Measurements from ENCODE around the gene PRKACB.

PRKACB gene

GRCh38 chr1:84206375-84206774 is 62.3 kb downstream of the PRKACB start:
- H3F3A ChIP-seq (ENCODE audit: control insufficient read depth, insufficient read depth), result no peaks in the 10 kb centered on the region
- H3K9me3 ChIP-seq (ENCODE audit: control insufficient read depth, insufficient read depth, low read length), result no peaks in the 10 kb centered on the region
- no peaks in the 10 kb centered on the region for H3K9me2 ChIP-seq (replicated peaks; ENCODE audit: control insufficient read depth, low read length)
- TF ChIP-seq EZH2phosphoT487 (IDR thresholded peaks at IDR 0.05; ENCODE audit: borderline replicate concordance, low read length), result no peak
- TF ChIP-seq CTCF (IDR thresholded peaks at IDR 0.05; ENCODE audit: low read depth, low read length, poor library complexity, severe bottlenecking), result no peak
- no peaks in the 10 kb centered on the region for H4K20me1 ChIP-seq (ENCODE audit: control insufficient read depth, insufficient read depth, low read depth, low read length)
- H3K79me2 ChIP-seq (ENCODE audit: control insufficient read depth, low read length), result no peaks in the 10 kb centered on the region
- no peak overlapping the region for H3K4me2 ChIP-seq (ENCODE audit: low read length)
- H3K36me3 ChIP-seq (ENCODE audit: control insufficient read depth, low read length), result peaks cover 64% of the 10 kb centered on the region
- H3K27me3 ChIP-seq (ENCODE audit: control insufficient read depth, low read length), result no peaks in the 10 kb centered on the region
- no peaks in the 10 kb centered on the region for H3K4me1 ChIP-seq (ENCODE audit: control insufficient read depth, low read length)
- no peak overlapping the region for H3K27ac ChIP-seq (ENCODE audit: low read depth, low read length)
- H3K4me3 ChIP-seq (ENCODE audit: low read length), result no peak overlapping the region

DNA sequence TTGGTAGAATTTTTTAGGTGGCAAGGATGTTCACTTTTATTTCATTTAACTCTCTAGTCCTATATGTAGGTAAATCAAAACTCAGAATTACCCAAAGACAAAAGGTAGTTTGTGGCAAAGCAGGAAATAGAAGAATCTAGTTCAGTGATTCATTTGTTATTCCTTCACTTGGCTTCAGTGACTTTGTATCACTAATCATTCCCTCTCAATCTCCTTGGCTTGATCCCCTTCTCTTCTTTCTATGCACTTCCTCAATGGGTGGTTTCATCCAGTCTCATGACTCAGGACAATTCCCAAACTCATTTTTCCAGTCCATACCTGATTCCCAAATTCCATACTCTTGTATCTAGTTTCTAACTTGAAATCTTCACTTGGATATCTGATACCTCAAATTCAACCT is 64.9 kb downstream of the PRKACB start:
- Histone ChIP-seq H3K4me1 (ENCODE audit: control insufficient read depth, low read length) (peaks cover 8% of the 10 kb centered on the region; the same call in 1 of the 2 replicates), H4K20me1 (ENCODE audit: control insufficient read depth, insufficient read depth, low read depth, low read length) (no peaks in the 10 kb centered on the region), H3K79me2 (ENCODE audit: control insufficient read depth, low read length) (no peaks in the 10 kb centered on the region), H3K9me3 (ENCODE audit: control insufficient read depth, insufficient read depth, low read length) (no peaks in the 10 kb centered on the region), H3K4me2 (ENCODE audit: low read length) (no peak overlapping the region), H3K27me3 (ENCODE audit: control insufficient read depth, low read length) (no peaks in the 10 kb centered on the region), H3K4me3 (ENCODE audit: low read length) (no peak overlapping the region), H3K27ac (ENCODE audit: low read depth, low read length) (no peak overlapping the region), H3K9me2 (replicated peaks; ENCODE audit: control insufficient read depth, low read length) (no peaks in the 10 kb centered on the region), H3K36me3 (ENCODE audit: control insufficient read depth, low read length) (peaks cover 51% of the 10 kb centered on the region), H3F3A (ENCODE audit: control insufficient read depth, insufficient read depth) (no peaks in the 10 kb centered on the region)
- TF ChIP-seq CTCF (IDR thresholded peaks at IDR 0.05; ENCODE audit: low read depth, low read length, poor library complexity, severe bottlenecking) (no peak), EZH2phosphoT487 (IDR thresholded peaks at IDR 0.05; ENCODE audit: borderline replicate concordance, low read length) (no peak)

- Histone ChIP-seq H3K79me2 (ENCODE audit: control insufficient read depth, low read length) (no peaks in the 10 kb centered on the region), H3K27ac (ENCODE audit: low read depth, low read length) (no peak overlapping the region), H3K4me2 (ENCODE audit: low read length) (no peak overlapping the region), H3K4me3 (ENCODE audit: low read length) (no peak overlapping the region), H3K4me1 (ENCODE audit: control insufficient read depth, low read length) (peaks cover 8% of the 10 kb centered on the region; the same call in 1 of the 2 replicates), H3K27me3 (ENCODE audit: control insufficient read depth, low read length) (no peaks in the 10 kb centered on the region), H3K36me3 (ENCODE audit: control insufficient read depth, low read length) (peaks cover 50% of the 10 kb centered on the region), H3K9me3 (ENCODE audit: control insufficient read depth, insufficient read depth, low read length) (peaks cover under 1% of the 10 kb centered on the region; the same call in 1 of the 2 replicates), H3F3A (ENCODE audit: control insufficient read depth, insufficient read depth) (peaks cover 10% of the 10 kb centered on the region), H3K9me2 (replicated peaks; ENCODE audit: control insufficient read depth, low read length) (no peaks in the 10 kb centered on the region), H4K20me1 (ENCODE audit: control insufficient read depth, insufficient read depth, low read depth, low read length) (no peaks in the 10 kb centered on the region)
- no peak for TF ChIP-seq EZH2phosphoT487 (IDR thresholded peaks at IDR 0.05; ENCODE audit: borderline replicate concordance, low read length)
- TF ChIP-seq CTCF (IDR thresholded peaks at IDR 0.05; ENCODE audit: low read depth, low read length, poor library complexity, severe bottlenecking), result no peak
Measured at GRCh38 chr1:84214115-84214956, 70.3 kb downstream of the PRKACB start.

Measured in DOHH2 (cell line).